ENCODE data around the gene FOXL1. TPM values are rescaled to one million over a fixed set of nuclear protein-coding genes. Genes with fewer than 3 reads are reported as not detected.

FOXL1 gene
- total RNA-seq, 4 donors from 2014 or later = 0.45 to 1.9 (median 1.1) TPM

DNA sequence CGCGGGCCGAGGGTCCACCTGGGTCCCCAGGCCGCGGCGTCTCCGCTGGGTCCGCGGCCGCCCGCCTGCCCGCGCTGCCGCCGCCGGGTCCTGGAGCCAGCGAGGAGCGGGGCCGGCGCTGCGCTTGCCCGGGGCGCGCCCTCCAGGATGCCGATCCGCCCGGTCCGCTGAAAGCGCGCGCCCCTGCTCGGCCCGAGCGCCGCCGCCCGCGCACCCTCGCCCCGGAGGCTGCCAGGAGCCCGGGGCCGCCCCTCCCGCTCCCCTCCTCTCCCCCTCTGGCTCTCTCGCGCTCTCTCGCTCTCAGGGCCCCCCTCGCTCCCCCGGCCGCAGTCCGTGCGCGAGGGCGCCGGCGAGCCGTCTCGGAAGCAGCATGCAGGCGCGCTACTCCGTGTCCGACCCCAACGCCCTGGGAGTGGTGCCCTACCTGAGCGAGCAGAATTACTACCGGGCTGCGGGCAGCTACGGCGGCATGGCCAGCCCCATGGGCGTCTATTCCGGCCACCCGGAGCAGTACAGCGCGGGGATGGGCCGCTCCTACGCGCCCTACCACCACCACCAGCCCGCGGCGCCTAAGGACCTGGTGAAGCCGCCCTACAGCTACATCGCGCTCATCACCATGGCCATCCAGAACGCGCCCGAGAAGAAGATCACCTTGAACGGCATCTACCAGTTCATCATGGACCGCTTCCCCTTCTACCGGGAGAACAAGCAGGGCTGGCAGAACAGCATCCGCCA lies 11.2 kb upstream of the FOXL1 start:
- peaks cover 30% of the 10 kb centered on the region for H3K27me3 ChIP-seq
- DNase-seq = no peak
- intact Hi-C loops (cut with DNase I) = loop anchor here (5.0 kb wide), 1 partner anchor 490 kb away; no protein-coding TSS in a partner anchor
- no peaks in the 10 kb centered on the region for H3K9me3 ChIP-seq
- WGBS, 2 donors = 0 to 1% methylated on average over 3 to 25 of the region's 88 CpGs
- H3K4me1 ChIP-seq = peaks cover 11 to 21% of the 10 kb centered on the region in 2 donors
- no peaks in the 10 kb centered on the region for H3K36me3 ChIP-seq
- peak overlapping the region; percentile 29 to 71 (median 71) for H3K27ac ChIP-seq
- peak overlapping the region in 1 of 3 donors; percentile 31 for H3K4me3 ChIP-seq (replicated peaks in 1 of 3)
- TF ChIP-seq, protein P1, sequence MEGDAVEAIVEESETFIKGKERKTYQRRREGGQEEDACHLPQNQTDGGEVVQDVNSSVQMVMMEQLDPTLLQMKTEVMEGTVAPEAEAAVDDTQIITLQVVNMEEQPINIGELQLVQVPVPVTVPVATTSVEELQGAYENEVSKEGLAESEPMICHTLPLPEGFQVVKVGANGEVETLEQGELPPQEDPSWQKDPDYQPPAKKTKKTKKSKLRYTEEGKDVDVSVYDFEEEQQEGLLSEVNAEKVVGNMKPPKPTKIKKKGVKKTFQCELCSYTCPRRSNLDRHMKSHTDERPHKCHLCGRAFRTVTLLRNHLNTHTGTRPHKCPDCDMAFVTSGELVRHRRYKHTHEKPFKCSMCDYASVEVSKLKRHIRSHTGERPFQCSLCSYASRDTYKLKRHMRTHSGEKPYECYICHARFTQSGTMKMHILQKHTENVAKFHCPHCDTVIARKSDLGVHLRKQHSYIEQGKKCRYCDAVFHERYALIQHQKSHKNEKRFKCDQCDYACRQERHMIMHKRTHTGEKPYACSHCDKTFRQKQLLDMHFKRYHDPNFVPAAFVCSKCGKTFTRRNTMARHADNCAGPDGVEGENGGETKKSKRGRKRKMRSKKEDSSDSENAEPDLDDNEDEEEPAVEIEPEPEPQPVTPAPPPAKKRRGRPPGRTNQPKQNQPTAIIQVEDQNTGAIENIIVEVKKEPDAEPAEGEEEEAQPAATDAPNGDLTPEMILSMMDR (IDR thresholded peaks at IDR 0.05) = no peak
- no peak for TF ChIP-seq POLR2A (IDR thresholded peaks at IDR 0.05)

DNA sequence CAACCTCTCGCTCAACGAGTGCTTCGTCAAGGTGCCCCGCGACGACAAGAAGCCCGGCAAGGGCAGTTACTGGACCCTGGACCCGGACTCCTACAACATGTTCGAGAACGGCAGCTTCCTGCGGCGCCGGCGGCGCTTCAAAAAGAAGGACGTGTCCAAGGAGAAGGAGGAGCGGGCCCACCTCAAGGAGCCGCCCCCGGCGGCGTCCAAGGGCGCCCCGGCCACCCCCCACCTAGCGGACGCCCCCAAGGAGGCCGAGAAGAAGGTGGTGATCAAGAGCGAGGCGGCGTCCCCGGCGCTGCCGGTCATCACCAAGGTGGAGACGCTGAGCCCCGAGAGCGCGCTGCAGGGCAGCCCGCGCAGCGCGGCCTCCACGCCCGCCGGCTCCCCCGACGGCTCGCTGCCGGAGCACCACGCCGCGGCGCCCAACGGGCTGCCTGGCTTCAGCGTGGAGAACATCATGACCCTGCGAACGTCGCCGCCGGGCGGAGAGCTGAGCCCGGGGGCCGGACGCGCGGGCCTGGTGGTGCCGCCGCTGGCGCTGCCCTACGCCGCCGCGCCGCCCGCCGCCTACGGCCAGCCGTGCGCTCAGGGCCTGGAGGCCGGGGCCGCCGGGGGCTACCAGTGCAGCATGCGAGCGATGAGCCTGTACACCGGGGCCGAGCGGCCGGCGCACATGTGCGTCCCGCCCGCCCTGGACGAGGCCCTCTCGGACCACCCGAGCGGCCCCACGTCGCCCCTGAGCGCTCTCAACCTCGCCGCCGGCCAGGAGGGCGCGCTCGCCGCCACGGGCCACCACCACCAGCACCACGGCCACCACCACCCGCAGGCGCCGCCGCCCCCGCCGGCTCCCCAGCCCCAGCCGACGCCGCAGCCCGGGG lies 10.4 kb upstream of the FOXL1 start:
- intact Hi-C loops (cut with DNase I) = loop anchor here (5.0 kb wide), 1 partner anchor 489 kb away; no protein-coding TSS in a partner anchor
- TF ChIP-seq, protein P1 (IDR thresholded peaks at IDR 0.05) = no peak
- TF ChIP-seq POLR2A (IDR thresholded peaks at IDR 0.05) = no peak
- H3K9me3 ChIP-seq = no peaks in the 10 kb centered on the region
- peaks cover 30% of the 10 kb centered on the region for H3K27me3 ChIP-seq
- peaks cover 11 to 21% of the 10 kb centered on the region in 2 donors for H3K4me1 ChIP-seq
- H3K36me3 ChIP-seq = no peaks in the 10 kb centered on the region
- DNase-seq = no peak
- whole genome bisulfite sequencing, 2 donors = 1% methylated on average over 10 to 14 of the region's 116 CpGs
- peak overlapping the region in 2 of 3 donors; percentile 71 for H3K27ac ChIP-seq
- H3K4me3 ChIP-seq (replicated peaks in 1 of 3) = peak overlapping the region in 1 of 3 donors; percentile 31

DNA sequence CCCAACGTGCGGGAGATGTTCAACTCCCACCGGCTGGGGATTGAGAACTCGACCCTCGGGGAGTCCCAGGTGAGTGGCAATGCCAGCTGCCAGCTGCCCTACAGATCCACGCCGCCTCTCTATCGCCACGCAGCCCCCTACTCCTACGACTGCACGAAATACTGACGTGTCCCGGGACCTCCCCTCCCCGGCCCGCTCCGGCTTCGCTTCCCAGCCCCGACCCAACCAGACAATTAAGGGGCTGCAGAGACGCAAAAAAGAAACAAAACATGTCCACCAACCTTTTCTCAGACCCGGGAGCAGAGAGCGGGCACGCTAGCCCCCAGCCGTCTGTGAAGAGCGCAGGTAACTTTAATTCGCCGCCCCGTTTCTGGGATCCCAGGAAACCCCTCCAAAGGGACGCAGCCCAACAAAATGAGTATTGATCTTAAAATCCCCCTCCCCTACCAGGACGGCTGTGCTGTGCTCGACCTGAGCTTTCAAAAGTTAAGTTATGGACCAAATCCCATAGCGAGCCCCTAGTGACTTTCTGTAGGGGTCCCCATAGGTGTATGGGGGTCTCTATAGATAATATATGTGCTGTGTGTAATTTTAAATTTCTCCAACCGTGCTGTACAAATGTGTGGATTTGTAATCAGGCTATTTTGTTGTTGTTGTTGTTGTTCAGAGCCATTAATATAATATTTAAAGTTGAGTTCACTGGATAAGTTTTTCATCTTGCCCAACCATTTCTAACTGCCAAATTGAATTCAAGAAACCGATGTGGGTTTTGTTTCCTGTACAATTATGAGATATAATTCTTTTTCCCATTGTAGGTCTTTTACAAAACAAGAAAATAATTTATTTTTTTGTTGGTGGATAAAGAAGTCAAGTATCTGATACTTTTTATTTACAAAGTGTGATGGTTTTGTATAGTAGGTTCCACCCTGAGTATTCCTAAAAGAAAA lies 9.4 kb upstream of the FOXL1 start:
- H3K4me1 ChIP-seq = peaks cover 10 to 13% of the 10 kb centered on the region in 2 donors
- peak overlapping the region in 1 of 3 donors; percentile 10 for H3K27ac ChIP-seq
- peaks cover 30% of the 10 kb centered on the region for H3K27me3 ChIP-seq
- no peak for TF ChIP-seq POLR2A (IDR thresholded peaks at IDR 0.05)
- TF ChIP-seq, protein P1 (IDR thresholded peaks at IDR 0.05) = no peak
- WGBS, 2 donors = 9 to 17% methylated on average over 28 to 32 of the region's 33 CpGs
- H3K9me3 ChIP-seq = no peaks in the 10 kb centered on the region
- no peaks in the 10 kb centered on the region for H3K36me3 ChIP-seq
- no peak for DNase-seq
- H3K4me3 ChIP-seq (replicated peaks in 1 of 3) = peak overlapping the region in 1 of 3 donors; percentile 31
- intact Hi-C loops (cut with DNase I) = loop anchor here (5.0 kb wide), 1 partner anchor 488 kb away; no protein-coding TSS in a partner anchor

DNA sequence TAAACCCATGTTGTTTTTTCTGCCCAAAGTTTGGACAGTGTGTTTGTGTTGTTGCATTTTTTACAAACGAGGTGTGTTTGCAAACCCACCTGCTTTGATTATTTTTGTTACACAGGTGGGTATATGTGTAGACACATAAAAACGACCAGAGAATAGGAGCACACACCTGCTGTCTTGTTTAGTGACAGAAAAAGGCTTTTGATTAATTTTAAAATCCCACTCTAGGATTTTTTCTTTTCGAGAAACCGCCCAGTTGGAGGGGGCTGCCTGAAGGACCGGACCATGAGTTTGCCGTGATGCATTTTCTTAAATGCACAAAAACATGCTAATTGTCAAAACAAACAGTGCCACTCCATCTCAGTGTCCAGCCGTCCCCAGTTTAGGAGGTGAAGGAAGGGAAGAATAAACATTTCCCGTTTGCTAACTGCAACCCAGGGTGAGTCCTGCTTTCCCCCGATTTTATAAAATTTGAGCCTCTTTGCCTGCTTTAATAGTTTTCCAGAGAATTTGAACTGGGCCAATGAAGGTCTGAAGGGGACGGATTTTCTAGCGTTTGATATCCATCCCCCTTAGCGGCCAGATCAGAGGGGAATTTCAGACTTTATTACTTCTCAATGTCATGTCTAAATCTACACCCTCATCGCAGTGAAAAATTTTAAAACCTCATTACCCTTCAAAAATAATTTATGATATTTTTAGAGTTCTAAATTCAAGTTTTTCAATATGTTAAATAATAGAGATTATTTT lies 8.5 kb upstream of the FOXL1 start:
- H3K4me1 ChIP-seq = peaks cover 7 to 10% of the 10 kb centered on the region in 2 donors
- peaks cover 30% of the 10 kb centered on the region for H3K27me3 ChIP-seq
- H3K4me3 ChIP-seq (replicated peaks in 1 of 3) = no peak overlapping the region
- intact Hi-C loops (cut with DNase I) = loop anchor here (5.0 kb wide), 1 partner anchor 487 kb away; no protein-coding TSS in a partner anchor
- WGBS, 2 donors = 28 to 44% methylated on average over 13 of the region's 13 CpGs
- TF ChIP-seq, protein P1 (IDR thresholded peaks at IDR 0.05) = no peak
- TF ChIP-seq POLR2A (IDR thresholded peaks at IDR 0.05) = no peak
- H3K27ac ChIP-seq = no peak overlapping the region
- no peak for DNase-seq
- H3K9me3 ChIP-seq = no peaks in the 10 kb centered on the region
- no peaks in the 10 kb centered on the region for H3K36me3 ChIP-seq
